Measurements from ENCODE around the gene PXN. TPM values are rescaled to one million over a fixed set of nuclear protein-coding genes. Genes with fewer than 3 reads are reported as not detected.

PXN gene
- total and polyA plus RNA-seq, 2 experiments from 2014 or later = 38.4 to 76.0 TPM

GRCh38 chr12:120242275-120242799, 23.2 kb downstream of the PXN start (continued):
- no peak for TF ChIP-seq ZNF462 (CRISPR knock-in tag; IDR thresholded peaks at IDR 0.05)

- H3F3A ChIP-seq (replicated peaks; ENCODE audit: low read depth) = 0 out of 2 replicates have a peak, but pooled peaks cover 3% of the 10 kb centered on the region
- DNase-seq (ENCODE audit: low spot score) = no peak
- no peak overlapping the region for H3K4me3 ChIP-seq
- H3K79me2 ChIP-seq (replicated peaks; ENCODE audit: insufficient read depth) = peaks cover 97% of the 10 kb centered on the region
- H4K20me1 ChIP-seq (replicated peaks; ENCODE audit: insufficient read depth) = peaks cover 18% of the 10 kb centered on the region
- H3K27me3 ChIP-seq (ENCODE audit: insufficient read depth) = no peaks in the 10 kb centered on the region
- Mint-ChIP-seq H3K27me3 (ENCODE audit: insufficient read depth, low read depth, poor library complexity) (peaks cover 10% of the 10 kb centered on the region), H3K9me3 (no peaks in the 10 kb centered on the region), H3K36me3 (ENCODE audit: low read depth) (no peaks in the 10 kb centered on the region; the same call in 2 of the 3 replicates), H3K4me1 (peaks cover 43% of the 10 kb centered on the region), H3K27ac (peak overlapping the region; percentile 28; the same call in 1 of the 2 replicates), H3K4me3 (no peak overlapping the region; the same call in 2 of the 3 replicates)
- 0 out of 2 replicates have a peak overlapping the region, but pooled peaks have one; percentile 50 for H3K27ac ChIP-seq (ENCODE audit: low read depth)
- no peak overlapping the region for H3K4me2 ChIP-seq
- no peak overlapping the region for H2AFZ ChIP-seq
- peaks cover 23% of the 10 kb centered on the region for H3K4me1 ChIP-seq (ENCODE audit: insufficient read depth)
- H3K9me2 ChIP-seq (ENCODE audit: insufficient read depth) = no peaks in the 10 kb centered on the region
- ATAC-seq = peak; percentile 11; the same call in 2 of the 3 replicates
- no peaks in the 10 kb centered on the region; the same call in 1 of the 2 replicates for H3K36me3 ChIP-seq (ENCODE audit: insufficient read depth)
- TF ChIP-seq EZH2 (IDR thresholded peaks at IDR 0.05; ENCODE audit: low read depth, unreplicated experiment) (no peak), ZNF462 (CRISPR knock-in tag; IDR thresholded peaks at IDR 0.05) (no peak), ETS1 (IDR thresholded peaks at IDR 0.05) (no peak), POLR2AphosphoS5 (IDR thresholded peaks at IDR 0.05; ENCODE audit: low read depth) (no peak)
These were observed 23.8 kb downstream of the PXN start for GRCh38 chr12:120241561-120242274.

All from GM23338 (cell line).